ENCODE measurements around the gene ZNF474. TPM values are rescaled to one million over a fixed set of nuclear protein-coding genes. Genes with fewer than 3 reads are reported as not detected.
A peak's percentile ranks its signal among the peaks of the same experiment; 100 is the strongest.

Gene ZNF474
- total RNA-seq, 1 donor from 2014 or later, result not detected

DNA sequence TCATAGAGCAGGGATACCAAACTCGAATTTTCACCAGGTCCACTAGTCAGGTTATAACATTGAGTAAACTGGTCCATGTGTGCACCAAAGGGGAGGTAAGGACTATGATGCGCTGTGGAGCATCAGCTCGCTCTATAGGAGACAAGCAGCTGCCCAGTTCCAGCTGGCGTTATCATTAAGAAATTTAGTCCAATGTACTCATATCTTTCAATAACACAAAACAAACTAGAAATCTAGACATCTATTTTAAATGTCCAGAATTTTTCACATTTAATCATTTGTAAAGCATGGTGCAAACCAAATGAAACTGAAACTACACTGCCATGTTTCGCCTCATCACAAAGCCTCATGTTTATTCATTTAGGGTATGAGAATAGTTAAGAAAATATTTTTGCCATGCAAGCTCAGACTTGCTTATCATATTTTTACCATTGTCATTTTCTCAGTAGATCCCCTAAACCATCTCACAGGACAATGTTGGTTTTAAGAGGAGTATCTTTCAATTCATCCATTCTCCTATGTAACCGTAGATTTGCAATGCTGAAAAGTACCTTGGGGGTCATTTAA, 50.9 kb downstream of the ZNF474 start:
- no peak for TF ChIP-seq CTCF (IDR thresholded peaks at IDR 0.05)
- no peaks in the 10 kb centered on the region for H3K9me3 ChIP-seq
- no peak overlapping the region for H3K27ac ChIP-seq

GRCh38 chr5:122180863-122181548, 51.7 kb downstream of the ZNF474 start:
- H3K4me3 ChIP-seq, result no peak overlapping the region
- no peaks in the 10 kb centered on the region for H3K9me3 ChIP-seq
- ATAC-seq (no peak), DNase-seq (no peak)
- H3K36me3 ChIP-seq, result no peaks in the 10 kb centered on the region
- H3K27me3 ChIP-seq, result no peaks in the 10 kb centered on the region
- H3K4me1 ChIP-seq, result peaks cover 16% of the 10 kb centered on the region
- intact Hi-C loops (cut with DNase I), result no loop called here
- no peak overlapping the region for H3K27ac ChIP-seq
- no peak for TF ChIP-seq CTCF (IDR thresholded peaks at IDR 0.05)

More for the DNA sequence above, 50.9 kb downstream of the ZNF474 start:
- ATAC-seq (no peak), DNase-seq (no peak)
- H3K4me3 ChIP-seq, result no peak overlapping the region
- H3K36me3 ChIP-seq, result no peaks in the 10 kb centered on the region
- H3K27me3 ChIP-seq, result no peaks in the 10 kb centered on the region
- H3K4me1 ChIP-seq, result peaks cover 16% of the 10 kb centered on the region
- intact Hi-C loops (cut with DNase I), result no loop called here

- H3K27ac ChIP-seq, result no peak overlapping the region
- intact Hi-C loops (cut with DNase I), result no loop called here
- no peaks in the 10 kb centered on the region for H3K36me3 ChIP-seq
- no peak for ATAC-seq
- no peak overlapping the region for H3K4me3 ChIP-seq
- H3K9me3 ChIP-seq, result no peaks in the 10 kb centered on the region
- H3K27me3 ChIP-seq, result no peaks in the 10 kb centered on the region
- H3K4me1 ChIP-seq, result peaks cover 16% of the 10 kb centered on the region
- DNase-seq, result no peak
- TF ChIP-seq CTCF (IDR thresholded peaks at IDR 0.05), result no peak
Observed at GRCh38 chr5:122181863-122182262, 52.5 kb downstream of the ZNF474 start.

- ATAC-seq, result peak; percentile 72
Observed at GRCh38 chr5:122182491-122182921, 53.2 kb downstream of the ZNF474 start.

GRCh38 chr5:122183098-122183787, 53.9 kb downstream of the ZNF474 start:
- no peak for TF ChIP-seq CTCF (IDR thresholded peaks at IDR 0.05)
- H3K9me3 ChIP-seq, result no peaks in the 10 kb centered on the region
- ATAC-seq (peak; percentile 89), DNase-seq (peak; percentile 83)
- no peaks in the 10 kb centered on the region for H3K27me3 ChIP-seq
- no peaks in the 10 kb centered on the region for H3K36me3 ChIP-seq
- peak overlapping the region; percentile 20 for H3K27ac ChIP-seq
- peaks cover 16% of the 10 kb centered on the region for H3K4me1 ChIP-seq
- H3K4me3 ChIP-seq, result no peak overlapping the region
- intact Hi-C loops (cut with DNase I), result no loop called here

More at GRCh38 chr5:122182491-122182921, 53.2 kb downstream of the ZNF474 start:
- DNase-seq, result no peak
- TF ChIP-seq CTCF (IDR thresholded peaks at IDR 0.05), result no peak
- intact Hi-C loops (cut with DNase I), result no loop called here
- Histone ChIP-seq H3K27ac (peak overlapping the region; percentile 20), H3K9me3 (no peaks in the 10 kb centered on the region), H3K27me3 (no peaks in the 10 kb centered on the region), H3K4me3 (no peak overlapping the region), H3K4me1 (peaks cover 16% of the 10 kb centered on the region), H3K36me3 (no peaks in the 10 kb centered on the region)
